H1 (cell line): ENCODE measurements around the gene FGD5. TPM values are rescaled to one million over a fixed set of nuclear protein-coding genes. Genes with fewer than 3 reads are reported as not detected.

ENCODE experiments used
- CTCF ChIA-PET: fragments of 300-600 bp; sonication (Branson Sonifier 250); formaldehyde crosslinking; loops from one replicate; lab custom pipeline; 2021; ENCODE audit not compliant: partially characterized antibody; lab: Charles Lee
- POLR2A ChIA-PET: fragments of 300-600 bp; sonication (Branson Sonifier 250); formaldehyde crosslinking; loops from one replicate; lab custom pipeline; 2021; ENCODE audit warnings: inconsistent platforms; ENCODE audit not compliant: partially characterized antibody; lab: Charles Lee
- DNase-seq, 2 experiments: peaks; one replicate each; pipeline versions ENCODE4 v3.0.0 to v3.0.0-alpha.2; 2010 to 2022; ENCODE audit warnings: low spot score in 2 of 2, low read depth in 1 of 2, mixed read lengths in 1 of 2
- FAIRE-seq: peaks from 2 replicates; lab custom pipeline; 2011; peaks lifted over from hg19 to GRCh38; lab: Jason Lieb, UNC
- H2AFZ ChIP-seq: 2 replicates; pipeline ENCODE4 v1.8.1; 2012; ENCODE audit warnings: low read length, inconsistent platforms
- H2AK5ac ChIP-seq: 2 replicates; pipeline ENCODE4 v1.6.1; 2013; ENCODE audit warnings: low read depth, low read length
- H2BK120ac ChIP-seq: replicated peaks from 2 replicates; pipeline ENCODE3; 2013; ENCODE audit warnings: low read depth, low read length, inconsistent platforms
- H2BK12ac ChIP-seq: 2 replicates; pipeline ENCODE4 v1.6.1; 2013; ENCODE audit warnings: low read depth, low read length
- H2BK15ac ChIP-seq: 2 replicates; pipeline ENCODE4 v1.6.1; 2013; ENCODE audit warnings: low read length
- H2BK20ac ChIP-seq: 2 replicates; pipeline ENCODE4 v1.6.1; 2013; ENCODE audit warnings: low read length
- H2BK5ac ChIP-seq: 2 replicates; pipeline ENCODE4 v1.6.1; 2013; ENCODE audit warnings: low read depth, low read length
- H3K14ac ChIP-seq: 2 replicates; pipeline ENCODE4 v1.6.1; 2013; ENCODE audit warnings: inconsistent platforms; ENCODE audit not compliant: insufficient read length
- H3K18ac ChIP-seq: 2 replicates; pipeline ENCODE4 v1.6.1; 2013; ENCODE audit warnings: low read length; ENCODE audit errors: extremely low read depth
- H3K23ac ChIP-seq: 2 replicates; pipeline ENCODE4 v1.6.1; 2013; ENCODE audit warnings: inconsistent platforms; ENCODE audit not compliant: insufficient read length
- H3K23me2 ChIP-seq: 2 replicates; pipeline ENCODE4 v1.6.1; 2013; ENCODE audit warnings: low read depth, low read length
- H3K27ac ChIP-seq: 2 replicates; pipeline ENCODE4 v1.6.1; 2011; ENCODE audit warnings: low read depth, low read length, inconsistent platforms
- H3K27me3 ChIP-seq, 4 experiments: replicated peaks in 1 of 4; 1 replicate in 1 of 4; 2 replicates in 3 of 4; pipeline versions ENCODE4 v1.6.1 to v1.8.1; 2011 to 2013; ENCODE audit warnings: low read length in 3 of 4, mild to moderate bottlenecking in 3 of 4, inconsistent platforms in 2 of 4, mixed read lengths in 2 of 4, moderate library complexity in 1 of 4; ENCODE audit not compliant: control insufficient read depth in 3 of 4, insufficient read depth in 3 of 4; ENCODE audit errors: extremely low read depth in 1 of 4
- H3K36me3 ChIP-seq, 4 experiments: 2 replicates each; pipeline versions ENCODE4 v1.6.1 to v1.8.1; 2011 to 2013; ENCODE audit warnings: mild to moderate bottlenecking in 4 of 4, low read length in 3 of 4, moderate library complexity in 2 of 4, control low read depth in 1 of 4, inconsistent platforms in 1 of 4; ENCODE audit not compliant: insufficient read depth in 4 of 4, control insufficient read depth in 2 of 4
- H3K4ac ChIP-seq: replicated peaks from 2 replicates; pipeline ENCODE3; 2013; ENCODE audit warnings: low read length, low read depth, mixed read lengths, inconsistent platforms; ENCODE audit not compliant: insufficient read length
- H3K4me1 ChIP-seq, 4 experiments: replicated peaks in 1 of 4; 1 replicate in 1 of 4; 2 replicates in 3 of 4; pipeline versions ENCODE4 v1.6.1 to v1.8.1; 2011 to 2013; ENCODE audit warnings: low read length in 3 of 4, inconsistent platforms in 2 of 4, mixed read lengths in 1 of 4; ENCODE audit not compliant: insufficient read depth in 4 of 4, control insufficient read depth in 3 of 4
- H3K4me2 ChIP-seq, 2 experiments: 2 replicates each; pipeline versions ENCODE4 v1.6.1 to v1.8.1; 2011 to 2013; ENCODE audit warnings: low read depth in 2 of 2, low read length in 2 of 2, control low read depth in 1 of 2, inconsistent platforms in 1 of 2, mild to moderate bottlenecking in 1 of 2; ENCODE audit not compliant: insufficient read depth in 1 of 2
- H3K4me3 ChIP-seq, 4 experiments: fragments of 200-600, 300-600 bp in 1 of 4; sonication (generic), shearing (Covaris generic), sonication (Bioruptor Twin) in 1 of 4; 2 replicates each; pipeline versions ENCODE4 v1.5.1 to v1.8.1; 2011 to 2016; ENCODE audit warnings: low read length in 4 of 4, low read depth in 3 of 4, control low read depth in 2 of 4, inconsistent platforms in 2 of 4, mild to moderate bottlenecking in 2 of 4, mixed read lengths in 1 of 4, moderate library complexity in 1 of 4; ENCODE audit not compliant: insufficient read depth in 2 of 4; ENCODE audit errors: extremely low read depth in 1 of 4
- H3K56ac ChIP-seq: replicated peaks from 2 replicates; pipeline ENCODE3; 2013; ENCODE audit warnings: low read depth, mild to moderate bottlenecking, mixed read lengths, low read length, inconsistent platforms; ENCODE audit not compliant: insufficient read length
- H3K79me1 ChIP-seq: 2 replicates; pipeline ENCODE4 v1.6.1; 2013; ENCODE audit warnings: low read depth, low read length, control low read depth
- H3K79me2 ChIP-seq, 2 experiments: 2 replicates each; pipeline versions ENCODE4 v1.6.1 to v1.8.1; 2012 to 2013; ENCODE audit warnings: low read length in 2 of 2, mild to moderate bottlenecking in 2 of 2, inconsistent platforms in 1 of 2; ENCODE audit not compliant: insufficient read depth in 2 of 2, control insufficient read depth in 1 of 2
- H3K9ac ChIP-seq, 4 experiments: replicated peaks in 1 of 4; 1 replicate in 1 of 4; 2 replicates in 3 of 4; pipeline versions ENCODE4 v1.6.1 to v1.8.1; 2011 to 2013; ENCODE audit warnings: low read depth in 3 of 4, low read length in 3 of 4, control low read depth in 2 of 4, mild to moderate bottlenecking in 2 of 4, moderate library complexity in 2 of 4, inconsistent platforms in 1 of 4; ENCODE audit errors: extremely low read depth in 1 of 4
- H3K9me3 ChIP-seq, 2 experiments: 2 replicates each; pipeline versions ENCODE4 v1.6.1 to v1.8.1; 2012 to 2013; ENCODE audit warnings: mild to moderate bottlenecking in 2 of 2, moderate library complexity in 2 of 2, control low read depth in 1 of 2, inconsistent platforms in 1 of 2, low read depth in 1 of 2, low read length in 1 of 2, mixed read lengths in 1 of 2; ENCODE audit not compliant: insufficient read depth in 2 of 2
- H4K20me1 ChIP-seq, 2 experiments: replicated peaks in 1 of 2; 2 replicates each; pipeline versions ENCODE3 to v1.8.1; 2011 to 2013; ENCODE audit warnings: inconsistent platforms in 2 of 2, low read length in 2 of 2, mild to moderate bottlenecking in 1 of 2; ENCODE audit not compliant: insufficient read depth in 2 of 2, control insufficient read depth in 1 of 2
- H4K5ac ChIP-seq: 2 replicates; pipeline ENCODE4 v1.6.1; 2013; ENCODE audit warnings: low read length, low read depth, mixed read lengths, inconsistent platforms; ENCODE audit not compliant: insufficient read length
- H4K8ac ChIP-seq: 2 replicates; pipeline ENCODE4 v1.8.0; 2013; ENCODE audit warnings: mild to moderate bottlenecking, moderate library complexity, low read length, inconsistent platforms; ENCODE audit not compliant: insufficient read depth; ENCODE audit errors: extremely low read depth
- H4K91ac ChIP-seq: replicated peaks from 2 replicates; pipeline ENCODE3; 2013; ENCODE audit warnings: low read length, mixed read lengths, inconsistent platforms; ENCODE audit not compliant: insufficient read length
- CBX8 ChIP-seq: fragments of 300-800, 300-1000 bp; sonication (generic); IDR thresholded peaks from 2 replicates; pipeline ENCODE4 v1.7.1; 2016; ENCODE audit warnings: low read depth, low read length, borderline replicate concordance
- MAX ChIP-seq: IDR thresholded peaks from 2 replicates; pipeline ENCODE4 v1.6.1; 2012; ENCODE audit warnings: inconsistent platforms
- WGBS, 2 experiments: shearing (Covaris generic) in 1 of 2; methylation state at CpG; one replicate each; pipeline versions ENCODE4 v1.1.6 to v1.1.7; 2013 to 2015; ENCODE audit warnings: low lambda C conversion rate in 2 of 2, mixed read lengths in 2 of 2, inconsistent platforms in 1 of 2, low coverage in 1 of 2, missing lambda C conversion rate in 1 of 2; ENCODE audit not compliant: insufficient replicate concordance in 2 of 2, insufficient coverage in 1 of 2, insufficient read length in 1 of 2; ENCODE audit errors: extremely low coverage in 1 of 2, missing lambda C conversion rate in 1 of 2; 5-methylcytosine and 5-hydroxymethylcytosine counted together
- polyA plus RNA-seq, 7 experiments: library from polyadenylated mRNA; depleted of rRNA in 3 of 7; stranded (reverse) in 5 of 7; unstranded in 2 of 7; fragments of >200 nt in 5 of 7; fragments of 200-250 nt in 2 of 7; gene quantifications; 1 replicate in 5 of 7; 2 replicates in 1 of 7; 4 replicates in 1 of 7; pipeline versions ENCODE4 v1.2.1 to v1.2.3, GENCODE V29; 2011 to 2013; ENCODE audit warnings: missing spikeins in 2 of 7, mixed read lengths in 2 of 7
- total RNA-seq: library from RNA; stranded (reverse); fragmentation: NEBNext Ultra II Directional; extraction: Animal tissue kit (Norgen Biotek cat#: 25700); gene quantifications from 2 replicates; pipeline ENCODE4 v1.2.1, GENCODE V29; 2021

Gene FGD5
- total and polyA plus RNA-seq, 2 of the 8 experiments (the other 6 are each of a cell fraction or from before 2014, with no cell fraction given) = 4.7 to 14.3 TPM

GRCh38 chr3:14938954-14939353 lies 120.2 kb downstream of the FGD5 start:
- H2AFZ ChIP-seq = no peak overlapping the region

More at GRCh38 chr3:14938954-14939353, 120.2 kb downstream of the FGD5 start:
- Histone ChIP-seq H3K27ac (no peak overlapping the region), H3K79me1 (peaks cover 5% of the 10 kb centered on the region), H3K4ac (no peak overlapping the region), H4K8ac (no peak overlapping the region), H3K36me3 (peaks cover 3 to 6% (median 3%) of the 10 kb centered on the region in 4 experiments; a peak in 5 of 8 replicates), H3K23ac (no peak overlapping the region), H2BK20ac (no peak overlapping the region), H3K9me3 (no peaks in the 10 kb centered on the region), H3K23me2 (no peaks in the 10 kb centered on the region), H3K79me2 (peaks cover 0 to 11% of the 10 kb centered on the region in 2 experiments; a peak in 2 of 4 replicates), H3K4me2 (no peak overlapping the region), H4K5ac (no peak overlapping the region), H2BK15ac (no peak overlapping the region), H2BK120ac (no peak overlapping the region), H3K4me1 (0 out of 7 replicates have a peak, but pooled peaks cover 0 to 3% (median 1%) of the 10 kb centered on the region in 4 experiments), H3K9ac (no peak overlapping the region), H2AK5ac (no peak overlapping the region), H3K56ac (no peak overlapping the region), H4K20me1 (peaks cover 5 to 9% of the 10 kb centered on the region in 2 experiments), H3K4me3 (no peak overlapping the region), H2BK12ac (no peak overlapping the region), H3K18ac (no peak overlapping the region), H4K91ac (no peak overlapping the region), H3K27me3 (no peaks in the 10 kb centered on the region), H2BK5ac (no peak overlapping the region), H3K14ac (no peak overlapping the region)
- POLR2A ChIA-PET = interaction anchor here (1.0 kb wide), 1 partner anchor 9 kb away, joined by 3 read pairs; no protein-coding TSS in a partner anchor
- DNase-seq (no peak), FAIRE-seq (no peak)
- TF ChIP-seq CBX8 = no peak
- no peak for TF ChIP-seq MAX
- 85% methylated on average over 4 of the region's 4 CpGs; no CpG with 5 or more reads in 1 of the 2 experiments for WGBS, 2 experiments
- CTCF ChIA-PET = interaction anchor here (0.6 to 1.5 kb wide), 3 partner anchors 13 to 158 kb away, joined by 3 read pairs; no protein-coding TSS in a partner anchor
